Astrocyte of the spinal cord (primary cell): ENCODE results near the gene EHMT1.
"Not testable (repeated sequence)": the region's sequence is repeated elsewhere in the genome, so short reads cannot be mapped to it uniquely, and the experiment has no call there.

ENCODE experiments used
- DNase-seq: peaks from one replicate; pipeline ENCODE4 v3.0.0; 2011; ENCODE audit warnings: low read depth, low spot score
- H3K4me3 ChIP-seq: 2 replicates; pipeline ENCODE4 v1.5.1; 2011; ENCODE audit warnings: low read depth, mild to moderate bottlenecking, low read length, moderate library complexity
- CTCF ChIP-seq: IDR thresholded peaks from 2 replicates; pipeline ENCODE4 v1.5.1; 2012; ENCODE audit warnings: low read depth, mild to moderate bottlenecking, low read length, inconsistent platforms
- in situ Hi-C: cut with HindIII; loops from 2 replicates; pipeline ENCODE4 v1.10.0; 2017; ENCODE audit warnings: low sequenced_read_pairs

The EHMT1 gene

GRCh38 chr9:137721899-137722298, 103.1 kb downstream of the EHMT1 start:
- in situ Hi-C loops, result no loop called here
- TF ChIP-seq CTCF, result no peak
- DNase-seq, result no peak
- no peak overlapping the region for H3K4me3 ChIP-seq

- no peak for DNase-seq
- TF ChIP-seq CTCF, result no peak
- no peak overlapping the region for H3K4me3 ChIP-seq
- in situ Hi-C loops, result no loop called here
These were observed 103.7 kb downstream of the EHMT1 start for GRCh38 chr9:137722481-137722880.

- DNase-seq, in situ Hi-C loops, H3K4me3 ChIP-seq: not testable (repeated sequence)
These were observed 104.6 kb downstream of the EHMT1 start for GRCh38 chr9:137723356-137723755.

GRCh38 chr9:137723783-137724445, 105.1 kb downstream of the EHMT1 start:
- TF ChIP-seq CTCF, result no peak
- in situ Hi-C loops, result no loop called here
- H3K4me3 ChIP-seq, result no peak overlapping the region
- peak; percentile 35 for DNase-seq

- no peak for TF ChIP-seq CTCF
- in situ Hi-C loops, result no loop called here
- H3K4me3 ChIP-seq, result no peak overlapping the region
- DNase-seq, result no peak
These were observed 106.0 kb downstream of the EHMT1 start for GRCh38 chr9:137724818-137725240.

- no peak for DNase-seq
- no peak overlapping the region for H3K4me3 ChIP-seq
- in situ Hi-C loops, result no loop called here
- no peak for TF ChIP-seq CTCF
These were observed 106.8 kb downstream of the EHMT1 start for GRCh38 chr9:137725598-137725997.

GRCh38 chr9:137726336-137726735, 107.5 kb downstream of the EHMT1 start:
- in situ Hi-C loops, DNase-seq, H3K4me3 ChIP-seq: not testable (repeated sequence)

GRCh38 chr9:137726764-137727163, 108.0 kb downstream of the EHMT1 start:
- in situ Hi-C loops, result no loop called here
- no peak overlapping the region for H3K4me3 ChIP-seq
- no peak for DNase-seq
- TF ChIP-seq CTCF, result no peak
